Daoy (cell line): ENCODE results near the gene CREBBP. TPM values are rescaled to one million over a fixed set of nuclear protein-coding genes. Genes with fewer than 3 reads are reported as not detected.
"Not testable (repeated sequence)": the region's sequence is repeated elsewhere in the genome, so short reads cannot be mapped to it uniquely, and the experiment has no call there.

ENCODE experiments used
- DNase-seq: peaks from one replicate; pipeline ENCODE4 v3.0.0-alpha.2; 2015; ENCODE audit warnings: low read depth
- total RNA-seq: library from RNA; depleted of rRNA; stranded (reverse); fragments of >200 nt; shearing (Covaris generic); gene quantifications from 2 replicates; pipeline ENCODE4 v1.2.3, GENCODE V29; 2014; rRNA removed

CREBBP gene
- total RNA-seq, result 5.8 and 5.9 TPM in 2 replicates

DNA sequence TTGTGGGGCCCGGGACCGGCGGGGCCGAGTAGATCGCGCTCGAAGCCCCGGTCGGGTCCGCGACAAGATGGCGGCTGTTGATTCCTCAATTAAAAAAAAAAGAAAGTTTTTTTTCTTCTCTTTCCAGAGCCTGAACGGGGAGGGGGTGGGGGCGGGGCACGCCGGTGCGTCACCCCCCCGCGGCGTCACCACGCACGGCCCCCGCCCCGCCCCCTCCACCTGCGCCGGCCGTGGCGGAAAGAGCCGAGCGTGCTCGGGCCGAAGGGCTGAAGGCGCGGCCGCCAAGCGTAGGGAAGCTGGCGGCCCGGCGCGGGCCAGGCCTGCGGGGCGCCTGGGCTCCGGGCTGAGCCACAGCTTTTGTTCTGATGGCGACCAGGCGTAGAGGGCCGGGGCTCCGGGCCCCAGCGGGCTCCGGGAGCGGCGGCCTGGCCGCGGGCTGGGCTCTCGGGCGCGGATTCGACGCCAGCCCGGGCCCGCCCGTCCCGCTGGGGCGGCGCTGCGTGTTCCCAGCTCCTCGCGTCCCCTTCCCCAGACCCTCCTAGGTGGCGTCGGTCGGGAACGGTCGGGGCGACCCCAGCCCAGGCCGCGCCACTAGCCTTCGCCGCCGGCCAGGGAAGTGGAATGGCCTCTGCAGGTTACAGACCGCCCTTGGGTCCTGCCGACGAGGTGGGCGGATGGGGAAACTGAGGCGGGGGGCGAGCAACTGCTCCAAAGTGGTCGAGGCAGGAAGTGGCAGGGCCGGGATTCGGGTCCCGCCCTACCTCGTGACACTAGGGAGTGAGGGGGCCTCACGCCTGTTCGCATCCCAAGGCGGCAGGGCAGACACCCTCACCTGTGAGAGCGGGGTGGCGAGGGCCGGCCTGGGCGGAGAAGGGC lies at the start of gene CREBBP:
Gene CREBBP (minus strand): TSS at position 91 of the 876 bp plus-strand sequence. CDS start 797 bp downstream, outside the sequence.
- peak; percentile 92 for DNase-seq

DNA sequence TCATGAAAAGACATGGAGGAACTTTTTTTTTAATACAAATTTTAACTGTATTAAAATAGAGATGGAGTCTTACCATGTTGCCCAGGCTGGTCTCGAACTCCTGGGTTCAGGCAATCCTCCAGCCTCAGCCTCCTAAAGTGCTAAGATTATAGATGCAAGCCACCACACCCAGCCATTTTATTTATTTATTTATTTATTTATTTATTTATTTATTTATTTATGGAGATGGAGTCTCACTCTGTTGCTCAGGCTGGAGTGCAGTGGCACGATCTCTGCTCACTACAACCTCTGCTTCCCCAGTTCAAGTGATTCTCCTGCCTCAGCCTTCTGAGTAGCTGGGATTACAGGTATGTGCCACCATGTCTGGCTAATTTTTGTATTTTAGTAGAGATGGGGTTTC lies 46.6 kb upstream of the CREBBP start:
- DNase-seq, result not testable (repeated sequence)

DNA sequence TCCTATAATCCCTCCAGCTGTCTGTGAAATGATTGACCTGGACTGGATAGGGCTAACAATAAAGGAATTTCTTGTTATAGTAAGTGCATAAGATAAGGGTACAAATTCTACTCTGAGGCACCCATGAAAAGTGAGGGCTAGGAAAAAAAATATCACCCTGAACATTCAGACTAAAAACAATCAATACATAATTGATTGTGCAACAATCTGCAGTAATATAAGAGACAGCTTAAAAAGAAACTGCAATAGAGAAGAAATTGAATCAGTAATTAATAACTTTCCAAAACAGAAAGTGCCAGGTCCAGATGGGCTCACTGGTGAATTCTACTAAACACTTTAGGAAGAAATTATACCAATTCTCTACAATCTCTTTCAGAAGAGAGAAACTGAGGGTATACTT lies 44.2 kb upstream of the CREBBP start:
- no peak for DNase-seq

DNA sequence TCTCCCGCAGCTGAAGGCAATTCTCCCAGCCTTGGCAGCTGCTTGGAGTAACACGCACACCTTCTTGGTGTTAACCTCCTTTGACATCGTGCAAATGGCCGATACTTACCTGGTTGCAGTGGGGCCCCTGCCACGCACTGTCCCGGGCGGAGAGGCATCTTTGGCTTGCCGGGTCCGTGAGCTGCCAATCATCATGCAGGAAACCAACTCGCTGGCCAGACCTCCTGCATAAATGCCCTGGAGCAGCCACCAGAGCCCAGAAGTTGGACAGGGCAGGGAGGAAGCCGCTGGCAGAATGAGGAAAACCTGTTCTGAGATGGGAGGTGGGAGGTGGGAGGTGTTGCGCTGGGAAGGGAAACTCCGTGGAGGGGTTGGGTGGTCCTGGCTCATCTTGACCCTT lies 41.7 kb upstream of the CREBBP start:
- DNase-seq, result no peak

DNA sequence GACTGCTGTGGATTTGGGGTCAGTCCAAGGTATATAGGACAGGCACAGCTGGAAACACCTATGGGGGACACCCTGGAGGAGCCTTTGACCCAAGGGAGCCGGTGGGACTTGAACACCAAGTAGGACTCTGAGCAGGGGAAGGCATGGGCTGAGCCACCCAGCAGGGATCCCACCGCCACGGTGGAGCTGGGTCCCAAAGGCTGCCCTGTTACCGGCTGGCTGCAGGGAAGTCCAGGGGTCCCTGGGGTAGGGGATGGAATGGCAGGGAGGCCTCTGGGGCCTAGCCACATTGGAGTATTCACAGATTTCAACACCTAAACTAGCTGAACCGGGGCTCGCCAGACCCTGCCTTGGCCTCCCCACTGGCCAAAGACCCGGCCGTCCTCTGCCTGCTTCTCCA lies 39.7 kb upstream of the CREBBP start:
- DNase-seq, result no peak

DNA sequence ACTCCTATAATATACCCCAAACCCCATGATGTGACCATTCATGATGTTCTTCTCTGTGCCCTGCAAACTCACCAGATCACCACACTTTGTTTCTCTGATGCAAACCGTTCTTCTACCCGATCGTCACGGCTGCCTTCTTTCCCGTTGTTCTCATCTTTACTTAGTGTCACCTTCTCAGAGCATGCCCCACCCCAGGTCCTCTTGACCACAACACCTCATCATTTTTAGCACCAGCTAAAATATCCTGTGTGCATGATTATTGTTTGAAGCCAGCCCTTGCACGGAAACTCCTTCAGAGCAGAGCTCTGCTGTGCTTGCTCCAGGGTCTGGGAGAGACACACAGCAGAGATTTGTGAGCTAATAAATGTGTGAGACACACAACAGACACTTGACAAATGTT lies 38.9 kb upstream of the CREBBP start:
- no peak for DNase-seq

DNA sequence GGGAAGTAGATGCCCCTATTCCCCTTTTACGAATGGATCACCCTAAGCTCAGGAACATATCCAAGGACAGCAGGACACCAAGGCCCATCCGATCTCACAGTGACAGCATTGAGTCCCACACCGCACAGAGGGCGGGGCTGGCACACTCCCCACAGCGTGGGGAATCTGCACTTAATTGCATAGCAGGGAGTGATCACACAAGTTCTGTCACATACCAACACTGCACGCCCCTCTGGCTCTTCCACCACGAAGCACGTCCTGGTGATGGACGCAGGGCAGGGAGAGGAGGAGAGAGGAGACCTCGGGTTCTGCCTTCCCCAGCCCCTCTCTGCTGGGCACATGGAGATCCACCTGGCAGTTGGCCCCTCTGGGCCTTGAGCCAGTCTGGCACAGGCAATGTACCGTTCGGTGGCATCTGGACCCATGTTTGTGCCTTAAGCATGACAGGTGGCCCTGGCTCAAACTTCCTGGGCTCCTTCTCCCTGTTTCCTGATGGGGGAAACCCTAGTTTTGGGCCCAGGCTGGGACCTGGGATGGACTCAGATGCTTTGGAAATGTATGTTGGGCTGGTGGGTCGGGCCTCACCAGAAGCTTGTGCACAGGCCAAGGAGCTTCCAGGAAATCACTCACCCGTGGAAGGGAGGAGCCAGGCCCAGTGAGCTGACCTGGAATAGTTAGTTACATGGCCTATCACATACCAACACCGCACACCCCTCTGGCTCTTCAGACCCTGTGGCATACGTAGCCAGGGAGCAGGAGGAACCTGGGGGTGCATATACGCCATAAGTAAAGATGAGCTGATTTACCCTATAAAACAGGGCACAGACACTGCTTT lies 35.1 kb upstream of the CREBBP start:
- no peak for DNase-seq

DNA sequence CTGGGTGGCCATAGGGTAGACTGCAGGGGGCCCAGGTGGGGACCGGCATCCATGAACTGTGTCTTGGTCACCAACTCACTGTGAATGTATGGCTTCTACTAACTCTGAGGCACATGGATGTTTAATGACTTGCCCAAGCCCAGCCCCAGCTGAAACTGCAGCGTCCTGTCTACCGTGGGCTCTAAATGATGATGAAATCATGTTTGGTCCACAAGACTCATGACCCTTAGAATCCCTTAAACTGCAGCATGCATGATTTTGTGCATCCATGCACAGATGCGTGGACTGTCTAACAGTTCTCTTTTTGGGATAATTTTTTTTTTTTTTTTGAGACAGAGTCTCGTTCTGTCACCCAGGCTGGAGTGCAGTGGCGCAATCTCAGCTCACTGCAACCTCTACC lies 32.4 kb upstream of the CREBBP start:
- DNase-seq, result no peak

DNA sequence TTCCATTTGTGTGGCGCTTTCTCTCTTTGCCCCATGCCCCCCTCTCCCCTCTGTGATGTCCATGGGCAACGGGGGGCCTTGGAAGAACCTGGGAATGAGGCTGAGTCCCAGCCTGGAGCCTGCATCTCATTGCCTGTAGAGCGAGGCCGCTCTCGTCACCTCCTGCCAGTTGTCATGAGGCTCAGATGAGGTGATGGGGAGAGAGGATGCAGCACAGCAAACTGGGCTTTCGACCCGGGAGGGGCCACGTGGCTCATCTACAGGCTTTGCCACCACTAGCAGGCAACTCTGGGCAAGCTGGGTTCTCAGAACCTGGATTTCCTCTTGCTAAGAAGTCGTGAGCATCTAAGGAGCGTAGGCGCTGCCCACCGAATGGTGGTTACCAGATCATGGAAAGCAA lies 31.9 kb upstream of the CREBBP start:
- DNase-seq, result no peak

DNA sequence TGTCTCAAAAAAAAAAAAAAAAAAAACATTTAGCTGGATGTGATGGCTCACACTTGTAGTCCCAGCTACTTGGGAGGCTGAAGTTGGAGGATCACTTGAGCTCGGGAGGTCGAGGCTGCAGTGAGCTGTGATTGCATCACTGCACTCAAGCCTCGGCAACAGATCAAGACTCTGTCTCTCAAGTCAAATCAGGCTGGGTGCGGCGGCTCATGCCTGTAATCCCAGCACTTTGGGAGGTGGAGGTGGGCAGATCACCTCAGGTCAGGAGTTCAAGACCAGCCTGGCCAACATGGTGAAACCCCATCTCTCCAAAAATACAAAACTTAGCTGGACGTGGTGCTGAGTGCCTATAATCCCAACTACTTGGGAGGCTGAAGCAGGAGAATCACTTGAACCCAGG lies 31.2 kb upstream of the CREBBP start:
- not testable (repeated sequence) for DNase-seq

DNA sequence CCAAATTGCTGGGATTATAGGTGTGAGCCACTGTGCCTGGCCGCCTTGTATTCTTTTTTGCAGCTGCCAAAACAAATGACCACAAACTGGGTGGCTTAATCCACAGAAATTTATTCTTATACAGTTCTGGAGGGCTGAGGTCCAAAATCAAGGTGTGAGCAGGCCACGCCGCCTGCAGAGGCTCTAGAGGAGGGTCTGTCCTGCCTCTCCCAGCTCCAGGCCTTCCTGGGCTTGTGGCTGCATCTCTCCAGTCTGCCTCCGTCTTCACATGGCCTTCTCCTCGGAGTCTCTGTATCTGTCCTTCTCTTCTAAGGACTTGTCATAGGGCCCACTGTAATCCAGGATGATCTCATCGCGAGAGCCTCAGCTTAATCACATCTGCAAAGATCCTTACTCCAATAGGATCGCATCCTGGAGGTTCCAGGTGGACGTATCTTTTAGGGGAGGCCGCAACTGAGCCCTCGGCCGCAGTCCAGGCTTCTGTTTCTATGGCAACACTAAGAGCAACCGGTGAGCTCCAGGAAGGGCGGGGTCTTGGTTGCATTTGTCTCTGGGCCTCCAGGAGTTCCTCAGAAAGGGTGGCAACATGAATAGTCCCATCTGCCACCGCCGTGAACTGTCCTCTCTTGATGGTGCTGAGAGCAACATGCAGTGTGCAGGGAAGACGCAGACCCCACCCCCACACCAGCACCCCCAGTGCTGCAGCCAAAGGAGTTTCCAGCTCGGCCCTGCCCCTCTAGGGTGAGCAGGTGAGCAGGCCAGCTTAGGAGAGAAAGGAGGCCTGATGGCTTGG lies 29.5 kb upstream of the CREBBP start:
- DNase-seq, result no peak

DNA sequence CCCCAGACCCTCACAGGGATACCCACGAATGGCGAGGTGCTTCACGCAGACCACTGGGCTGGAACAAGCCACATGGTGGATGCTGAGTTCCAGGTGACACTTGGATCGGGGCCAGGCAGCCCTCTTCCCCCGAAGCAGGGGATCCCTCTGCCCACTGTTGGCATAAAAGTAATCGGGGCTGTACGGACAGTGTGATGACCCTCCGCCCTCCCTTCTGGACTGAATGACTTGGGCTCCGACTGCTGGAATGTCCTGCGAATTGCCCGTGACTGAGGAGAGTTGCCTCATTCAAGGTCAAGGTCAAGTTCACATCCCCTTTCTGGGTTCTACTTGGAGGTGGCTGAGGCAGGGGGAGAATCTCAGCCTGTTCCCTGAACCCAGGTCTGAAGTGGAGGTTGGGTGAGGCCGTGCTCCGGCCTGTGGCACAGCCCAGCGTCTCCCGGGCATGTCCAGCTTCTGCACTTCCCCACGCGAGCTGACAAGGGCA lies 28.5 kb upstream of the CREBBP start:
- no peak for DNase-seq

DNA sequence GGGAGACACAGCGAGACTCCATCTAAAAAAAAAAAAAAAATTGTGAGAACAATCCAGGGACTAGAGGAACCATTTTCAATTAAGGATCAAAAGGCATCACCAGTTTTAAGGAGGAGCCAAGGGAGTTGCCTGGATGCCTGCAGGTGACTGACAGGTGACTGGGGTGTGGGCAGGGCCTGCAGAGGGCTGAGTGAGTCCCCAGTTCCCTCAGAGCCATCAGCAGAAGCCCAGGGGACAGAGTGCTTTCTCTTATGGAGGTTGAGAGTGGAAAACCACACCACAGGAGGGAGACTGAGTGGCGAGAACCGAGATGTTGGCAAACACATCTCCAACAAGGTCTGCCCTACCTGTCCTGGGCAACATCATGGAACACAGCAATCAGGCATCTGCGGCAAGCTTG lies 27.1 kb upstream of the CREBBP start:
- DNase-seq, result no peak

DNA sequence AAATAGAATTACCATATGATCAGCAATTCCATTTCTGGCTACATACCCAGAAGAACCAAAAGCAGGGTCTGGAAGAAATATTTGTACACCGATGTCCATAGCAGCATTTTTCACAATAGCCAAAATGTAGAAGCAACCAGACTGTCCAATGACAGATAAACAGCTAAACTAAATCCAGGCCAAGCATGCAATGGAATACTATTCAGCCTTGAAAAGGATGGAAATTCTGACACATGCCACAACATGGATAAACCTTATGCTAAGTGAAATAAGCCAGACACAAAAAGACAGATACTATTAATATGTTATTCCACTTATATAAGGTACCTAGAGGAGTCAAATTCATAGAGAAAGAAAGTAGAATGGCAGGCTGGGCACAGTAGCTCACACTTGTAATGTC lies 25.9 kb upstream of the CREBBP start:
- DNase-seq, result no peak

DNA sequence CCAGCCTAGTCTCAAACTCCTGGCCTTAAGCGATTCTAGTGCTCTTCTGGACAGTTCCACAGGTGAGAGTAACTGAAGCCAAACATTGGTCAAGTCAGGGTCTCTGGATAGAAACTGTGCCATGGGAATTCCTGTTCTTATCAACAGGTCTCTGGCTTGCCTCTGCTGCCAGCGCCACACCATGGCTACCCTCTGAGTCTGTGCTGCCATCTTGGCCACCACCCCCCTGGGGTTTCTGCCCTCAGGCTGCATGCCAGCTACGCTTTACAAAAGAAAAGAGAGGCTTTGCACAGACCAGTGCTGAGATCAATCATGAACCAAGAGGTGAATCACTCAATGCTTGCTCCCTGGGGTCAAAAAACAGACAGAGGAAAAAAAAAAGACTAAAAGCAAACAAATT lies 24.4 kb upstream of the CREBBP start:
- no peak for DNase-seq

DNA sequence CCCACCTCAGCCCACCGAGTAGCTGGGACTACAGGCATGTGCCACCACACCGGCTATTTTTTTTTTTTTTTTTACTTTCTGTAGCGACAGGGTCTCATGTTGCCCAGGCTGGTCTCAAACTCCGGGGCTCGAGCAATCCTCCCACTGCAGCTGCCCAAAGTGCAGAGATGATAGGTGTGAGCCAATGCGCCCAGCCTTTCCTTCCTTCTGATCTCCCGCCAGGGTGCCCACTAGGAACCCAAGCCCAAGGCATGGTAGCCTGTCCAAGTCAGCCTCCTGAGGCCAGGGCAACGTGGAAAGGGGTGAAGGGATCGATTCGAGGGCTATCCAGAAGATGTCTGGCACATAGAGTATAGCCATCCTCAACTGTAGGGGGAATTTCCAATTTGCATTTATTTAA lies 9.6 kb upstream of the CREBBP start:
- DNase-seq, result no peak

DNA sequence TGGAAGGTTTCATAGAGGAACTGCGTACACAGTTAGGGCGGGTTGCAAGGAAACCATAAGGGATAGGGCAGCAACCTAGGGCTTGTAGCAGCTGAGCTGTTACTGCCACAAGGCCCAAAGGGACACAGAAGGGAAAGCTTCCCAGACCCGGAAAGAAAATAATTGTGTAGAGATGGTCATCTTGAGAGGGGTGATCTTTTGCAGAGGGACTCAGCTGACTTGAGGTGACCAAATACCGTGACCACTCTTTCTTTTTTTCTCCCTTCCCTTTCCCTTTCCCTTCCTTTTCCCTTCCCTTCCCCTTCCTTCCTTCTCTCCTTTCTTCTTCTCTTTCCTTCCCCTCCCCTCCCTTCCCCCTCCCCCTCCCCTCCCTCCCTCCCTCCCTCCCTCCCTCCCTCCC lies 8.5 kb upstream of the CREBBP start:
- no peak for DNase-seq

DNA sequence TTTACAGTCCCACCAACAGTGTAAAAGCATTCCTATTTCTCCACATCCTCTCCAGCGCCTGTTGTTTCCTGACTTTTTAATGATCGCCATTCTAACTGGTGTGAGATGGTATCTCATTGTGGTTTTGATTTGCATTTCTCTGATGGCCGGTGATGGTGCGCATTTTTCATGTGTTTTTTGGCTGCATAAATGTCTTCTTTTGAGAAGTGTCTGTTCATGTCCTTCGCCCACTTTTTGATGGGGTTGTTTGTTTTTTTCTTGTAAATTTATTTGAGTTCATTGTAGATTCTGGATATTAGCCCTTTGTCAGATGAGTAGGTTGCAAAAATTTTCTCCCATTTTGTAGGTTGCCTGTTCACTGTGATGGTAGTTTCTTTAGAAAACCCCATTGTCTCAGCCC lies 5.5 kb upstream of the CREBBP start:
- not testable (repeated sequence) for DNase-seq

DNA sequence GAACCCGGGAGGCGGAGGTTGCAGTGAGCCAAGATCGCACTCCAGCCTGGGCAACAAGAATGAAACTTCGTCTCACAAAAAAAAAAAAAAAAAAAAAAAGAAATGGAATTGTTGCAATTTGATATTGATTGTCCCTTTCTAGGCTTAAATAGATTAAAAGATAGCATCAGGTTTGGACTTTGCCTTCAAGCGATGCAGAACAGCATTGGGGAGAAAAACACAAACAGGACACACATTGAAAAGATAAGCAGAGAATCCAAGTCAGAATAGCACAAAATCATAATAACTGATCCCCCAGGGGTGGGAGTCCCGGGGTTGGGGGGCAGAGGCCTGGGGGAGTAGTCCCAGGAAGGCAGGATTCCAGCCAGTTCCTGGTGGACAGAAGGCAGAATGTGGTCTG lies 3.9 kb upstream of the CREBBP start:
- DNase-seq, result no peak

DNA sequence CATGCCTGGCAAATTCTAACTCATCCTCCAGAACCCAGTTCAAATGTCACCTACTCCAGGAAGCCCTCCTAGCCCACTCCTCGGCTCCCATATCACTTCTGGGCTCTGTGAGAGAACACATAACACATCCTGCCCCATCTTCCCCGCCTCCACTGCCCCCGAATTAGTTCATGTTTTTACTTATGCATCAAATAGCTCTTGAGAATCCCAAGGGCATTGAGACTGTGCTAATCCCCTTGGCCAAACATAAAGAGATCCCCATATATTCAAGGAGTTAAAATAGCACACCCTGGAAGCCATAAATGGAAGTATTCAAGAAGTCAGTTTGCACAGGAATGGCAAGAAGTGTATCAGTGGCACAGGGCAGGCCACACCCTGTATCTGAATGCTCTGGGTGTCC lies 2.0 kb upstream of the CREBBP start:
- no peak for DNase-seq

DNA sequence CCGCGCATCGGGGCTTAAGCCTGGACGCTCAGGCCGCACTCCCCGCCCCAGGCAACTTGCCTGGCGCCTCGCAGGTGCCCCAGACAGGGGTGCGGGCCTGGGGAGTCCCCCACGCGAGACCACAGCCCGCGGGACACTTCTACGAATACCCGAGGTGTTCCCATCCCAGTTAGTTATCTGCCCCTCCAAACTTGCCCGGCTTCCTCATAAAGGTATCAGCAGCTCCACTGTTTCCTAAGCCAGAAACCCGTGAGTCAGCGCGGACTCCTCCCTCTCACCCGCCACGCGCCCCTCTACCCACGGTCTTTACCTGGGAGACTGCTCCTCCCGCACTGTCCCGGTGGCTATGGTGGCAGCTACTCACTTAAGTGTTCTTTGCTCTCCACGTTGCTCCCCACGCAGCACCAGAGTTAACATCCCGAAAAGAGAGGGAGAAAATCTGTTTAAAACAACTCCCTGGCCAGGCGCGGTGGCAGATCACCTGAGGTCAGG lies 1.0 kb upstream of the CREBBP start:
- DNase-seq, result no peak
